GM11168 (cell line): ENCODE data around the gene KBTBD7.

Source experiments
- in situ Hi-C: fragments of 300-500 bp; cut with MboI; formaldehyde crosslinking; loops from one replicate; pipeline ENCODE4 v1.12.0; 2022; ENCODE audit warnings: low sequenced_read_pairs; ENCODE audit not compliant: unreplicated experiment

KBTBD7 gene, protein sequence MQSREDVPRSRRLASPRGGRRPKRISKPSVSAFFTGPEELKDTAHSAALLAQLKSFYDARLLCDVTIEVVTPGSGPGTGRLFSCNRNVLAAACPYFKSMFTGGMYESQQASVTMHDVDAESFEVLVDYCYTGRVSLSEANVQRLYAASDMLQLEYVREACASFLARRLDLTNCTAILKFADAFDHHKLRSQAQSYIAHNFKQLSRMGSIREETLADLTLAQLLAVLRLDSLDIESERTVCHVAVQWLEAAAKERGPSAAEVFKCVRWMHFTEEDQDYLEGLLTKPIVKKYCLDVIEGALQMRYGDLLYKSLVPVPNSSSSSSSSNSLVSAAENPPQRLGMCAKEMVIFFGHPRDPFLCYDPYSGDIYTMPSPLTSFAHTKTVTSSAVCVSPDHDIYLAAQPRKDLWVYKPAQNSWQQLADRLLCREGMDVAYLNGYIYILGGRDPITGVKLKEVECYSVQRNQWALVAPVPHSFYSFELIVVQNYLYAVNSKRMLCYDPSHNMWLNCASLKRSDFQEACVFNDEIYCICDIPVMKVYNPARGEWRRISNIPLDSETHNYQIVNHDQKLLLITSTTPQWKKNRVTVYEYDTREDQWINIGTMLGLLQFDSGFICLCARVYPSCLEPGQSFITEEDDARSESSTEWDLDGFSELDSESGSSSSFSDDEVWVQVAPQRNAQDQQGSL

DNA sequence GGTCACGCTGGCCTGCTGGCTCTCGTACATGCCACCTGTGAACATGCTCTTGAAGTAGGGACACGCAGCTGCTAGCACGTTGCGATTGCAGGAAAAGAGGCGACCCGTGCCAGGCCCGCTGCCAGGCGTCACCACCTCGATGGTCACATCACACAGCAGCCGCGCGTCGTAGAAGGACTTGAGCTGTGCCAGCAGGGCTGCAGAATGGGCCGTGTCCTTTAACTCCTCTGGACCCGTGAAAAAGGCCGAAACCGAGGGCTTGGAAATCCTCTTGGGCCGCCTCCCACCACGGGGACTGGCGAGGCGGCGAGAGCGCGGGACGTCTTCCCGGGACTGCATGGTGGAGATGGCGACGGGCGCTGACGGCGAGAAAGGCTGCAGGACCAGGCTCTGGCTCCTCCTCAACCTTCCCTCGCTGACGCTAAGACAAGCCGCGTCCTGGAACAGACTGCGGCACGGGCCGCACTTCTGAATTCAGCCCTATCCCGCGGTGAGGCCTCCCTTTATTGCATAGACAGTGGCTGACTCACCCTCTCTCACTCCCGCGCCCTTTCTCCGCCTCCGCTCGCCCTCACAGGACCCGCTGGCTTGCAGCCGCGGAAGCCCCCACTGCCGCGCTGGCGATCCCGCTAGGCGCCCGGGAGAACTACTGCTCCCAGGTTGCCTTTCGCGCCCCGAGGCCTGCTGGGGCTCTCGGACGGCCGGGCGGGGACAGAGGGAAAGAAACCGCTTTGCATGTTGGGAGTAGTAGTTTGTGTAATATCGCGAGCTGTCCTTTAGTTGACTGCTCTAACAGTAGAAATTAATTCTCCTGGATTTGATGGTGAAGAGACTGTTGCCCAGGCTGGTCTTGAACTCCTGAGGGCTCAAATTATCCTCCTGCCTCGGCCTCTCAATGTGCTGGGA is at the start of gene KBTBD7:
KBTBD7 (minus strand) TSS at position 651 of the 906 bp plus-strand sequence; CDS start at position 339, 312 bp downstream.
- in situ Hi-C loops = no loop called here

DNA sequence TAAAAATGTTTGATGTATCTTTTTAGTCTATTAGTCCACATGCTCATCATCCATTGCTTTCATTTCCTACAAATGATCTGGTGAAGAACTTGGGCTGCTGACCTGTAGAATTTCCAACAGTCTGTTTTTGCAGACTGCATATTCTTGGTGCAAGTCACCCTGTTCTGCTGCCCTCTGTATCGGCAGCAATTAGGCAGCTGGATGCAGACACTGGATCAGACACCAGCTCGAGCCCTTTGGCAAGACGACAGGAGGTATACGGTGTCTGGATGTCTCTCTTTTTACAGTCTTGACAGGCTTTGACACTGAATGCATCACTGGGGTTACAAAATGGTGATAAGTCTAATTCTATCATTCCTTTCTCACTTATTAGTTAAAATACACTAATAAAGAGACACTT is 47.3 kb upstream of the KBTBD7 start:
- in situ Hi-C loops = no loop called here

DNA sequence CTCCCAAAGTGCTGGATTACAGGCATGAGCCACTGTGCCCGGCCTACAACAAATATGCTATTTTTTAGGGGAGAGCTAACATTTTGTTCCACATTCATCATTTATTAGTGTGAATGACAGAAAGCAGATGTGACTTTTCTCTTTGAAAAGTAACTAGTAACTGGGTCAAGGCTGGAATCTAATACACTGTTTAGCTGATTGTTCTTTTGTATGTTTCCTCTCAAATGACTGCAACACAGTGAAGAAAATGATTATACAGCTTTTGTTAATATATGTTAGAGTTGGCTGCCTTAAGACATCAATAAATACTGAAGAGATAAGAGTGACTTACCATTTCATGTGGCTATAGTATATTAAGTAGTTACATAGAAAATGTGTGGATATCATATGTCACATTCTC is 42.0 kb upstream of the KBTBD7 start:
- in situ Hi-C loops = no loop called here

DNA sequence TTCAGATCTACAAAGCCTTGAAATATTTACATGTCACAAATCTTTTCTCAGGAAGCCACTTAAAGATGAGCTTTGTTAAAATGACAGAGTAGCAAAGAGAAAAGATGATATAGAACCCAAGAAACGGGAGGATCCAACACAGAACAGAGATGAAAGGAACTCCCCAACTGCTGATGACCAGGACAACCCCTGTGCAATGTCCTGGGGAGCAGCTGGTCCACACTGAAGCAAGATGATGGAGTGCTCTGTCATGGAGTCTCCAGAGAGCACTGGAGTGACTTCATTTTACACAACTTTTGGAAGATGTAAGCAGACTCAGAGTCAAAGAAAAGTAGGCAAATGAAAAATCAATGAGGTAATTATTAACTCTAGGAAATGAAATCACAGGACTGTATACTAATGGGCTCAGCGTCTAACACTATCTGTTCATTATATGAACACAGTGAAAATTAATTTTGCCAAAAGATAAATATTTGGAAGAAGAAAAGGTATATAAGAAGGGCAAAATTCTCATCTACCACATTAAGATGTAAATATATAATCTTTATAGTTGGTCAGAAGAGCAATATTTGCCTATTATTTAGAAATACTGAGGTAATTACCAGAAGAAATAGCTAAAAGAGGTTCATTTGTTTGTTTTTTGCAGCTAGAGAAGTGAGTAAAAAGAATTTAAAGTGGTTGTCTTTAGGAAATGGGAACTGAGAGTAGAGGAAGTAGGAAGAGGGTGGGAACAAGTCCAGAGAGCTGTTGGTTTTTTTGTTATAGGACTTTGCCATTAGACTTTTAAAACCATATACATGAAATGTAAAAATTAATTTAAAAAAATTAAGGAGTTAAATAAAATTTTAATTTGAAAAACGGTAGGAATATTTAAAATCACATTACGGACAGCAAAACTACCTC is 38.5 kb upstream of the KBTBD7 start:
- in situ Hi-C loops = no loop called here

DNA sequence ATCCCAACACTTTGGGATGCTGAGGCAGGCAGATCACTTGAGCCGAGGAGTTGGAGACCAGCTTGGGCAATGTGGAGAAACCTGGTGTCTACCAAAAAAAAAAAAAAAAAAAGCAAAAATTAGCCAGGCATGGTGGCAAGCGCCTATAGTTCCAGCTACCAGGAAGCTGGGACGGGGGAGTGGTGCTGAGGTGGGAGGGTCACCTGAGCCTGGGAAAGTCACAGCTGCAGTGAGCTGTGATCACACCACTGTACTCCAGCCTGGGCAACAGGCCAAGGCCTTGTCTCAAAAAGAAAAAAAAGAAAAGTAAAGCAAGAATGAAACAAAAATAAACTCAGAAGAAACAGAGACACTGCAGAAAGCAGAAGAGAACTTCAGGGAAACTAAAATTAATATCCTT is 37.4 kb upstream of the KBTBD7 start:
- in situ Hi-C loops = no loop called here

DNA sequence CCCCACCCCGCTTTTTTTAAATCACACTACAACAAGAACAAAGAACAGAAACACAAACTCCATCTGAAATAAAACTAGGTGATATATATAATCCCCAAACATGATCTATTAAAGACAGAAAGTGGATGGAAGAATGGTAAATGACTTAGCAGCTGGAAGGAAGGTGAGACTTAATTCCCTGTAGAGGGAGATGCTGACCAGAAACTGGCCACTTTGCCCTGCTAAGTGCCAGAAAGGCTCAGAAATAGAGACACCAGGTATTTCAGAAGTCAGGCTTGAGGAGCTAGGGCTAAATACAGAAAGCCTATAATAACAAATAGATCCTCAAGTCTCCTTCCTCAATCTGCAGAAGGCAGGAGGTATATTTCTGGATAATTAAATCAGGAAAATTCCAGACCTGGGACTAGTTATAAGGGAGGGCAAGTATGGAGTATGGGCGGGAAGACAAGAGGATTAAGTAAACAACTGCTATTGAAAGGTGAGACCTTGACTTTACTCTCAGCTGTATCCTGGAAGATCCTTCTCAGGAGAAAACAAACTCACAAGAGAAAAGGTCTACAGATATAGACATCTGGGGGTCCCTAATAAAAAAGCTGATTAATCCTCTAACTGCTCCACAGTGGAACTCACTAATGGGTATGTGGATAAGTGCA is 36.8 kb upstream of the KBTBD7 start:
- in situ Hi-C loops = no loop called here

DNA sequence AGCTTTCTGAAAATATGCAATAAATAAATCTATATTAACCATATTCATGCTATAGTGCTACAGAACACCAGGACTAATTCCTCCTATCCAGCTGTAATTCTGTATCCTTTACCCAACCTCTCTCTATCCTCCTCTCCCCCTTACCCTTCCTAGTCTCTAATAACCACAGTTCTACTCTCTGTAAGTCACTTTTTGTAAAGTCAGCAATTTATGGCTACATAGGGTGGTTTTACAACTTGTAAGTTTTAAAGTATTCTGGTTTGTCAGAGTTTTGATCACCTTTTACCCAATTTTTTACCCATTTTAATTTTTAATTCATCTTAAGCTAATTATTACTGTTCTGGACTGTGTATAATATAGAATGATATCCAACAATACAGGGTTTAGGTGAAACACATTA is 35.0 kb upstream of the KBTBD7 start:
- in situ Hi-C loops = no loop called here

DNA sequence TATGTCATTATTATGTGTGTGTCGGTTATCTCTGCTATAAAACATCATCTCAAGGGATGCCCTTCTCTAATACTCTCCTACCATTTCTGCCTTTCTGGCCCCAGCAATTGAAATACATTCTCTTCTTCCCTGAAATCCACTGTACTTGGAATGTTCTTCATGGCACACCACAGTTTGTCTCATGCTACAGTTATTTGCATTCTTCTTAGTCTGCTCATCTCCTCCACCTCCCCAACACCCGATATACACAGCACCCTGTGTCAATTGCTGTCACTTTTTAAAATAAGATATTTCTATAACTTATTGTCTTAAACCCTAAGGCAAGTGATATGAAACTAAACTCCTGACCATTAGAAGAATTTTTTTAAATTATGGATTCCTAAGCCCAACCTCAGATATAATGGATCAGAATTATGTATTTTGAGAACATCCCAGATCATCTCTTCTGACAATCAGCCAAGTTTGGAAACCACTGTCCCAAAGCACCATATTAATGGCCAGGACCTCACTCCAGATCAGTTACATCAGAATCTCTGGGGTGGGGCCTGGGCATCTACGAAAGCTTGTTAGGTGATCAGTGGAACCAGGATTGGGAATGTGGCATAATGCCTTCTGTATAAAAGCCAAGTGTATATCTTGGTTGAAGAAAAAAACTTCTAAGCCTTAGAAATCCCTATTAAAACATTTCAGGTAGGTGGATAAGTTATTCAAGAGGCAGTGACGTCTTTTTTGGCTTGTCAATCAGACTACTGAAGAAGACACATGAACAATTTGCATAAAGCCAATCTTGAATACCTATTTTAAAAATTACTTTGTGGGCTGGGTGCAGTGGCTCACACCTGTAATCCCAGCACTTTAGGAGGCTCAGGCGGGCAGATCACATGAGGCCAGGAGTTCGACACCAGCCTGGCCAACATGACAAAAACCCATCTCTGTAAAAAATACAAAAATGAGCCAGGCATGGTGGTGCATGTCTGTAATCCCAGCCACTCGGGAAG is 30.0 kb upstream of the KBTBD7 start:
- in situ Hi-C loops = no loop called here

DNA sequence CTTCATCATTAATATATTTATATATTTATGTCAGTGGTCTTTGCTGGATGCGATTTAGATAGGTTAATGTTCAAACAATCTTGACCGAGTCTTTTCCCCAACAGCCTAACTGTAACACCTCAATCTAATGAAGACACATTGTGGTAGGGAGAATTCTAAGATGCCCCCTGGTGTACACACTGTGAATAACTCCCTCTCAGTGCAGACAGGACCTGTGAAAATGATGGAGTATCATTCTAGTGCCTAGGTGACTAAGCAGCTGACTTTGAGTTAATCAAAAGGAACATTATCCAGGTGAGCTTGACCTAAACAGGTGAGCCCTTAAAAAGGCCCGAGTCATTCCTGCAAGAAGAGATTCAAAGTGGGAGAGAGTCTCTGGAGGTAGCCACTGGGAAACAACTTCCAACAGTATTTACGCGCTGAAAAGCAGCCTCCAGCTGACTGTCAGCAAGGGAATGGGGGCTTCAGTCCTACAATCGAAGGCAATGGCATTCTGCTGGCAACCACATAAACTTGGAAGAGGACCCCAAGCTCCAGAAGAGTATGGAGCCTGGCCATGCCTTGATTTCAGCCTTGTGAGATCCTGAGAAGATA is 28.0 kb upstream of the KBTBD7 start:
- in situ Hi-C loops = no loop called here

DNA sequence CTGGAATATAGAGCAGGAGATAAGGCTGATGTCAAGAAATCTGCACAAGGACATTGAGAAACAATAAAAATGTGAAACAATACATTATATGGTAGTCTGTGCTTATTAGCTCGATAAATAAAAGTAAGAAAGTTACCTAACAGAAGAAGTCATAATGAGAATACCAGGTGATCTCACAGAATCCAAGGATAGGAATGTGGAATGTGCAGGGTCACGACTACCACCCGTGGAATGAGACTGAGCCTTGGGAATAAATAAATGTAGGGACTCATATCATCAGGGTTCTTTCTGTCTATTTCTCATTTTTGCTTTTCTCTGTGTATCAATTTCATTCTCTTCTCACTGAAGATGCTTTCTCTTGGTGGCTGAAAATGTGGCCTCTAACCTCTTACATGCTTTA is 26.0 kb upstream of the KBTBD7 start:
- in situ Hi-C loops = no loop called here

DNA sequence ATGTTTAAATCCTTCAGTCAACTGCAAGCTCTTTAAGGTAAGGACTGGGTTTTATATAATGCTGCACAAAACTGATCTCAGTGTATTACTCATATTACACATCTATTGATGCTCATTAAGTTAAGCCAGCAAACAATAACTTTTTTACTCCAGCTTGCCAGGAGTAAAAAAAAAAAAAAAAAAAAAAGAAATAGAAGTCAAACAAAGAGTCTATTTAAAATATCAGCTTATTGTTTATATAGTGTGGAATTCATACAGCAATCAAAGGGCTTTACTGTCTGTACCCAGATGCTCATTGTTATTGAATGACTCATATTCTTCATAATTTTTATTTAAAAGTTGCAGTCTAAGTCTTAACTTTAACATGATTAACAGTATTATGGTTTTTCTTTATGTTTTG is 21.8 kb upstream of the KBTBD7 start:
- in situ Hi-C loops = loop anchor here (5.0 kb wide), 1 partner anchor 134 kb away; no protein-coding TSS in a partner anchor

DNA sequence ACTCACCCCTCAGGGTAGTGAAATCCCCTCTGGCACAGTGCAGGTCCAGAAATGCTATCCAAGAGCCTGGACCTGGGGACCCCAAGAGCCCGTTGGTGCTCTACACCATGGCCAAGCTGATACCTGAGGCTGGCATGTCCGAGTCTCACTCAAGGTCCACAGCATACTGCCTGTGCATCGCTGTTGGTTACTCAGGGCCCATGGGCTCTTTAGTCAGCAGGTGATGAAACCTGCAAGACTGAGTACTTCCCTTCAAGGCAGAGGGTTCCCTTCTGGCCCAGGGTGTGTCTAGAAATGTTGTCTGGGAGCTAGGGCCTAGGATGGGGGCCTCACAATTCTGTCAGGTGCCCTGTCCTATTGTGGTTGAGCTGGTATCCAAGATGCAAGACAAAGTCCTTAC is 19.6 kb upstream of the KBTBD7 start:
- in situ Hi-C loops = no loop called here

DNA sequence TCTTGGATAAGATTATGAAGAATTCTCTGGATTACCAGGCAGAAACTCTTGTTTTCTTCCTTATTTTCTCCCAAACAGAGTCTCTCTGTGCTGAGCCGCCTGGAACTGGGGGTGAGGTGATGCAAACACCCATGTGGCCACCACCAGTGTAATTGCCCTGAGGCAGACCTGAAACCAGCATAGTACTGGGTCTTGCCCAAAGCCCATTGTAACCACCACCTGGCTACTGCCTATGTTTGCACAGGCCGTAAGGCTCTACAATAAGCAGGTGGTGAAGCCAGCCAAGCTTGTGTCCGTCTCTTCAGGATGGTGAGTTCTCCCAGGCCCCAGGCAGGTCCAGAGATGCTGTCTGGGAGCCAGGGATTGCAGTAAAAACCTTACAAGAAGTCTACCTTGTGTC is 18.9 kb upstream of the KBTBD7 start:
- in situ Hi-C loops = no loop called here

DNA sequence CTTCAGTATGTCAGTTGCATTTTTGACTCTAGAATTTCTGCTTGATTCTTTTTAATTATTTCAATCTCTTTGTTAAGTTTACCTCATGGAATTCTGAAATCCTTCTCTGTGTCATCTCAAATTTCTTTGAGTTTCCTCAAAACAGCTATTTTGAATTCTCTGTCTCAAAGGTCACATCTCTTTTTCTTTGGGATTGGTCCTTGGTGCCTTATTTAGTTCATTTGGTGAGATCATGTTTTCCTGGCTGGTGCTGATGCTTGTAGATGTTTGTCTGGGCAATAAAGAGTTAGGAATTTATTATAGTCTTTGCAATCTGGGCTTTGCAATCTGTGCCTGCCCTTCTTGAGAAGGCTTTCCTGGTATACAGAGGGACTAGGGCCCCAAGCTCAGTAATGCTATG is 18.5 kb upstream of the KBTBD7 start:
- in situ Hi-C loops = no loop called here

DNA sequence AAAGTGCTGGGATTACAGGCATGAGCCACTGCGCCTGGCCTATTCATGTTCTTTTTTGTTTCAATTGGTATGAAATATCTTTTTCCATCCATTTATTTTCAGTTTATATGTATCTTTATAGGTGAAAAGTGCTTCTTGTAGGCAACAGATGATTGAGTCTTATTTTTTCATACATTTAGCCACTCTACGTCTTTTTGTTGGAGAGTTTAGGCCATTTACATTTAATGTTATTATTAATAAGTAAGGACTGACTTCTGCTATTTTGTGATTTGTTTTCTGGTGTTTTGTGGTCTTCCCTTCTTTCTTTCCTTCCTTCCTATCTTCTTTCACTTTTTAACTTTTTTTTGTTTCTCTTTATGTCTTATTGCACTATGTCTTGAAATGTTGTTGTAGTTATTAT is 16.7 kb upstream of the KBTBD7 start:
- in situ Hi-C loops = no loop called here

DNA sequence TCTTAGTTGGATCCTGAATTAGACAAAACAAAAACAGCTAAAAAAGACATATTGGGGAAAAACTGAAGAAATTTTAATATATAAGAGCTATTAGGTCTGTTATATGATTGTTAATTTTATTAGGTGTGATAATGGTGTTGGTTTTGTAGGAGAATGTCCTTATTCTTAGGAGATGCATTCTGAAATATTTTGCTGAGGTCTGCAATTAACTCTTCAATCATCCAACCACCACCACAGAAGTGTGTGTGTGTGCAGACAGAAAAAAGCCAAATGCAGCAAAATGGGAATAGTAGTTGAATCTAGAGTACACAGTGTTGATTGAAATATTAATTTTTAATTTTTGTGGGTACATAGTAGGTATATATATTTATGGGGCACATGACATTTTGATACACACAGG is 12.1 kb upstream of the KBTBD7 start:
- in situ Hi-C loops = no loop called here

DNA sequence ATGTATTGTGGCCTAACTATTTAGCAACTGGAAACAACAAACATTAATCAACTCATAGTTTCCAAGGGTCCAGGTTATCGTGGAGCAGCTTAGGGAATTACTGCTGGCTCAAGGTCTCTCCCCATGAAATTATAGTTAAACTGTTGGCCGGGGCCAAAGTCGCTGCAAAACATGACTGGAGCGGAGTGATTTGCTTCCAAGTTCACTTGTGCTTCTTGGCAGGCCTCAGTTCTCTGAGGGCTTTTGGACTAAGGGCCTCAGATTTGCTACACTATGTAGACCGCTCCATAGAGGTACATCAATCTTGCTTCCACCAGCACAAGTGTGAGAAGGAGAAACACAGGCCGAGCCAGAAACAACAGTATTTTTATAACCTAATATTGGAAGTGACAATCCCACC is 9.4 kb upstream of the KBTBD7 start:
- in situ Hi-C loops = no loop called here

DNA sequence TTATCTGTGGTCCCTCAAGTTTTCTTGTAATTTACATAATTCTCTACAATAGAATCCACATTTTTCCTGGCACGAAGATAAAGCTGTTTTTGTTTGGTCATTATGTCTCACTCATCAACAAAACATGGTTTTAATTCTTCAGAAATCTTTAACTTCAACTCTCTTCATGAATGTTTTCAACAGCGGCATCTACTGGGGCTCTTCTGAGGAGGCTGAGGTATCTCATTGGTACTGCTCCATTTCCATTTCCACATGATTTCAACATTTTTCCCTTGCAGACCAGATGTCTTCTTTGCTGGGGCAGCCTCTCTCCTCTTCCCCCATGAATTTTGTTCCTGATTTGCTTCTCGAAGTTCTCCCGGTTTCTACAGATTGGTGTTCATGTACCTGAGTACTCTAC is 5.8 kb upstream of the KBTBD7 start:
- in situ Hi-C loops = no loop called here
